HG03575 (cell line): ENCODE data around the gene DNAJC17.

ENCODE experiments used
- ATAC-seq: cut with Tn5 transposase; IDR thresholded peaks from one replicate; pipeline ENCODE4 v1.9.1; 2021; ENCODE audit not compliant: unreplicated experiment, insufficient number of reproducible peaks, low FRiP score; ENCODE audit errors: extremely low read depth

The DNAJC17 gene

DNA sequence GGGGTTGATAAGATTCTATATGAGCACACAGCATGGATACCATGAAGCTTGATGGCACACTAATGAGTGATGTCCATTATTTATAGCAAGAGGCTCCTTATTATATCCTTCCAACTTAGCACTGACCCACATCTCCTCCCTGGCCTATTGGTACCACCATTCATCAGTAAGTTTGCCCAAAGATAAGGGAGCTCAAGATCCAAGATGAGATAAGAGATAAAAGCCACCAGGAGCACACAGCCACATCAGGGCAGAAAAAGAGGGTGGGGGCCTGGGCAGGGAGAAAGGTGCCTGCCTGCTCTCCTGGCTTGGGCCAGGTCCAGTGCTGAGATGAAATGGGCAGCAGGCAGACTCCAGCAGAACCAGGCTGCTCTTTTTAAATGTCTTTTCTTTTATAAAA, 25.6 kb upstream of the DNAJC17 start:
- no peak for ATAC-seq

DNA sequence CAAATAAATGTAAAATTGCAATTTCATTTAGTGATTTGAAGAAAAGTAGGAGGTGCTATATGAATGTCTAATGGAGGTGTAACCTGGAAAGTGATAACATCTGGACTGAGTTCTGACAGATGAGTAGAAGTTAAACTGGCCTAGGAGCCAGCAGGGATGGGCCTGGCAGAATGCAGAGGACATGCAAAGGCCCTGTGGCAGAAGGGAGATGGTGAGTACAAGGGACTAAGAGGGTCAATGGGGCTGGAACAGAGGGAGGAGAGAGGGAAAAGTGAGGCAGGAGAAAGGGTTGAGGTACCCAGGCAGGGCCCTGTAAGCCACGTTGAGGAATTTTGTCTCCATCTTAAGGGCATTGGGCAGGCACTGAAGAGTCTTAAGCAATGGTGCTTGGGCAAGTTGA, 24.6 kb upstream of the DNAJC17 start:
- ATAC-seq: no peak

- no peak for ATAC-seq
These were observed 23.6 kb upstream of the DNAJC17 start for GRCh38 chr15:40830884-40831283.

- no peak for ATAC-seq
These were observed 21.8 kb upstream of the DNAJC17 start for GRCh38 chr15:40829115-40829514.

GRCh38 chr15:40828447-40829036, 21.3 kb upstream of the DNAJC17 start, which contains the start of gene PPP1R14D:
PPP1R14D (minus strand) TSS chr15:40828708; CDS start chr15:40828641, 67 bp downstream.
- ATAC-seq: no peak

- no peak for ATAC-seq
These were observed 19.3 kb upstream of the DNAJC17 start for GRCh38 chr15:40826423-40827075.

DNA sequence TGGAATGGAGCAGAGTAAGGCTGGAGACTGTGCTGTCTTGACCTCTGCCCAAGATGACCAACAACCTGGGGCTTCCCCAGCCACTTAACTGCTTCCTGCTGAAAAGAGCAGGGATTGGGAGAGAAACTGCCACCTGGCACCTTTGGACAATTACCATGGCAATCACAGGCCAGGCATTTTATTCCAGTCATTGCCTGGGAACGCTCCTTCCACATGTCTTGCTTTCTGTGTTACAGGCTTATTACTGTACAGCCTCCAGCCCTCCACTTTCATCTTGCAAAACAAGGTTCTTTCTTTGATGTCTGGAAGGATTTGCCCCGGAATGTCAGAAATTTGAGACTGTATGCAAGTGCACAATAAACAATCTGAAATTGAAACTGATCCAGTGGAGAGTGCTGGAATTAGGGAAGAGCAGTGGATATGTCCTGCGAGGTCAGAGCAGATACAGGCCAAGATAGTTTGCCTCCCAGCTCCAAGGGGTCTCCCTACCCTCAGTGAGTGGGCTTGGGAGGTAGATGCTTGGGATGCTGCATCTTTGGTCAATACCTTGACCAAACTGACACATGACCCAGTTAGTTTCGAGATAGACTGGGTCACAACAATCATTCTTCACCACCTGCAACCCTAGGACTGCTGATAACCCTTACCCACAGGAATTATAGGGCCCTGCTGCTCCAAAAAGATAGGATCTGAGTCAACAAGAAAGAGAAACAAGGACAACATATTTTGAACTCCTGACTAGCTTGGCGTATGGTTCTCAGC, 18.6 kb upstream of the DNAJC17 start:
- no peak for ATAC-seq

DNA sequence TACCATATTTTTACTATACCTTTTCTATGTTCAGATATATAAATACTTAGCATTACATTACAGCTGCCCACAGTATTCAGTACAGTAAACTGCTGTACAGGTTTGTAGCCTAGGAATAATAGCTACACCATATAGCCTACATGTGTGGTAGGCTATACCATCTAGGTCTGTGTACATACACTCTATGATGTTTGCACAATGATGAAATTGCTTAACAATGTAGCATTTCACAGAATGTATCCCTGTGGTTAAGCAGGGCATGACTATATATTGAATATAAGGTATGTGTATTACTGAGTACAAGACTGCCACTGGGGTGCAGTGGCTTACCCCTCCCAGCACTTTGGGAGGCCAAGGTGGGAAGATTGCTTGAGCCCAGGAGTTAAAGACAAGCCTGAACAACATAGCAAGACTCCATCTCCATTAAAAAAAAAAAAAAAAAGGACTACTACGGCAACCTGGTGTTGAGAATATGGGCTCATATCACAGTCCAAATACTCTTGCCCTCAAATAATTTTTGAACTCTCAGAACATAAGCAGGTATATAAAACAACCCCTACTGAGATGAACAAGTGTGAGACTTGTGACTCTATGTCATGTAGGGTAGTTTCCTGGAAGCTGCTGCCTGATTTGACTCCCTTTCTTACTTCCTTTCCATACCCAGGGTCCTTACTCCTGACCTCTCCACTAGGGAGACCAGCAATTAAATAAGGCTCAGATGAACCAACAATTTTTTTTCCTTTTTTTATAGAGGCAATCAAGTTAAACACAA, 16.5 kb upstream of the DNAJC17 start:
- no peak for ATAC-seq

- no peak for ATAC-seq
These were observed 13.9 kb upstream of the DNAJC17 start for GRCh38 chr15:40821195-40821594.

GRCh38 chr15:40819048-40819447, 11.8 kb upstream of the DNAJC17 start:
- no peak for ATAC-seq

GRCh38 chr15:40815042-40815698, 7.9 kb upstream of the DNAJC17 start:
- no peak for ATAC-seq

DNA sequence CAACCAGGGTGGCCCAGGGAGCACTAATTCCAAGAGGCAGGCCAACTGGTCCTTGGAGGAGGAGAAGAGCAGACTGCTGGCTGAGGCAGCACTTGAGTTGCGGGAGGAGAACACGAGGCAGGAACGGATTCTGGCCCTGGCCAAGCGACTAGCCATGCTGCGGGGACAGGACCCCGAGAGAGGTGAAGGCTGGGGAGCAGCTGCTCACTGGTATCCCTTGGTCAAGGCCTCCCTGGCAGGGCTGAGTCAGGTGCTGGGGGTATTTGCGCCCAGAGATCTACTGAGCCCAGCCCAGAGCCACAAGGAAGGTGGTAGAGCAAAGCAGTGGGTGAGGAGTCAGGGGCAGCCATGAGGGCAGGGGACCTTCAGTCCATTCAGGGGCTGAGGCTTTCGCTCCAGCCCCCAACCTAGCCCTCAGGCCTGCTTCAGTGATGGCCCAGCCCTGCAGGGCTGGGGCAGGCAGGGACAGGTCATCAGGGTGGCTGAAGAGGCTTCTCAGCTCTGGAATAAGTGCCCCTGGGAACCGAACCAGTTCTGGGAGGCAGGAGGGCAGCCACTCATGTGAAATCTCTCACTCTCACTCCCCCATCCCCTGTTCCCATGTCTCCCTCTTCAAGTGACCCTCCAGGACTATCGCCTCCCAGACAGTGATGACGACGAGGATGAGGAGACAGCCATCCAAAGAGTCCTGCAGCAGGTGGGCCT, 5.6 kb upstream of the DNAJC17 start:
- ATAC-seq: no peak

DNA sequence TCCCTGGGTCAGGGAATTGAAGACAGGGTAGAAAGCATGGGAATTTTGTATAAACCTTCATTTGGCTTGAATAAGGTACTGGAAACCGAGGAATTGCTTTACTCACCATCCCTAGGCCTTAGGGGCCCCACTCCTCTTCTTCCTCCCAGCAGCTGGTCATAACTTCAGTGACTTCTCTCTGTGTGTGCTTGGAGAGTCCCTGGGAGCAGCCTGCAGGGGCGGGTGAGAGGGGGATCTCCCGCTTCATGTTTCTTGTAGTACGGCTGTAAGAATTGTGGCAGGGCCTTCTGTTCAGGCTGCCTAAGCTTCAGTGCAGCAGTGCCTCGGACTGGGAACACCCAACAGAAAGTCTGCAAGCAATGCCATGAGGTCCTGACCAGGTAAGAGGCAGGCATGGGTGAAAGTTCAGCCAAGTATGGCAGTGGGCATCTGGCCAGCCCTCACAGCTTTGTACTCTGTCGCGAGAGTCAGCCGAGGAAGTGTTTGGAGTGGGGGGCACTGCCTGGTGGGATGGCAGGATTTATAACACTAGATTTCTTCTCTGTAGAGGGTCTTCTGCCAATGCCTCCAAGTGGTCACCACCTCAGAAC, 1.7 kb upstream of the DNAJC17 start:
- ATAC-seq: no peak

DNA sequence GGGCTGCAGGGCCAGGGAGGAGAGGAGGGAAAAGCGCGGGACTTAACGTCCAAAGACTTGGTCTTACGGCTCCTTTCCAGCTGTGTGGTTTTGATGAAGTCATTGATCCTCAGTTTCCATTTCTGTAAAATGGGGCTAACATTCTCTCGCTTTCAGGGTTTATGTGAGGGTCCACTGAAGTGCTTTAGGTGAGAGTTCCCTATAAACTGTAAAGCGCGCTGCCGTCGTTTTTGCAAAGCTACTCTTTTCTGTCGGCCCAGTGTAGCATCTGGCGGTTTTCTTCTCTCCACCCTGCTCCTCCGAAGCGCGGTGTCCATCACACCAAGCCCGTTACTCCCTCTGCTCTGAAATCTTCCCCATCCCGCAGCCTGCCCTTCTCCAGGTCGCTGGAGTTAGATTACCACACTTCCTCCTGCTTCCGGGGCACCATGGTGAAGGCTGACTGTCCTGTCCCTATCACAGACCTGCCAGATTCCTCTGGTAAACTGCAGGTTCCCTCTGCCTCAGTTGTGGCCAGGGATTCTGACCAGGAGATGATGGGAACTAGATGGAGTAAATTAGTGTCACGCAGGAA, 702 bp upstream of the DNAJC17 start:
- ATAC-seq: no peak

GRCh38 chr15:40806672-40807027, 623 bp downstream of the DNAJC17 start:
- ATAC-seq: no peak

- ATAC-seq: no peak
These were observed 3.6 kb downstream of the DNAJC17 start for GRCh38 chr15:40803688-40804087.

GRCh38 chr15:40803076-40803475, 4.2 kb downstream of the DNAJC17 start:
- no peak for ATAC-seq

DNA sequence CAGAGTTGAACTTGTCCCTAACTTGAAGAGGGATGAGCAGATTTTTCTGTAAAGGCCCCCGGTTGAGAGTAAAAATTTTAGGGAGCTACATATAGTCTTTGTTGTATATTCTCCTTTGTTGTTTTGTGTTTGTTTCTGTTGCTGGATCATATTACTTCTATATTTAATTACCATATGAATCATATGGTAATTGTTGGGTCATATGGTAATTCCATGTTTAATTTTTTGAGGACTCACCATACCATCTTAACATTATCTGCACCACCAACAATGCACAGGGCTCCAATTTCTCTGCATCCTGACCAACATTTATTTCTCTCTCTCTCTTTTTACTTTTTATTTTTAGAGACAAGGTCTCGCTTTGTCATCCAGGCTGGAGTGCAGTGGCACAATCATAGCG, 7.8 kb downstream of the DNAJC17 start:
- ATAC-seq: no peak
